Cardiac fibroblast (primary cell): ENCODE results near the gene PCCB.
A peak's percentile ranks its signal among the peaks of the same experiment; 100 is the strongest.

Experiments
- DNase-seq, 2 donors: peaks; one replicate each; pipeline versions ENCODE4 v3.0.0 to v3.0.0-alpha.2; 2010; ENCODE audit warnings: low read depth in 2 of 2
- H3K4me3 ChIP-seq, 2 donors: replicated peaks in 1 of 2; 1 replicate in 1 of 2; 2 replicates in 1 of 2; pipeline ENCODE4 v1.5.1; 2011; ENCODE audit warnings: low read depth in 2 of 2, low read length in 2 of 2, mild to moderate bottlenecking in 2 of 2, moderate library complexity in 1 of 2
- TF ChIP-seq, protein P1 (sequence below): IDR thresholded peaks from one replicate; pipeline ENCODE4 v1.5.1; 2011; ENCODE audit warnings: low read depth, mild to moderate bottlenecking, low read length, inconsistent platforms

Gene PCCB

DNA sequence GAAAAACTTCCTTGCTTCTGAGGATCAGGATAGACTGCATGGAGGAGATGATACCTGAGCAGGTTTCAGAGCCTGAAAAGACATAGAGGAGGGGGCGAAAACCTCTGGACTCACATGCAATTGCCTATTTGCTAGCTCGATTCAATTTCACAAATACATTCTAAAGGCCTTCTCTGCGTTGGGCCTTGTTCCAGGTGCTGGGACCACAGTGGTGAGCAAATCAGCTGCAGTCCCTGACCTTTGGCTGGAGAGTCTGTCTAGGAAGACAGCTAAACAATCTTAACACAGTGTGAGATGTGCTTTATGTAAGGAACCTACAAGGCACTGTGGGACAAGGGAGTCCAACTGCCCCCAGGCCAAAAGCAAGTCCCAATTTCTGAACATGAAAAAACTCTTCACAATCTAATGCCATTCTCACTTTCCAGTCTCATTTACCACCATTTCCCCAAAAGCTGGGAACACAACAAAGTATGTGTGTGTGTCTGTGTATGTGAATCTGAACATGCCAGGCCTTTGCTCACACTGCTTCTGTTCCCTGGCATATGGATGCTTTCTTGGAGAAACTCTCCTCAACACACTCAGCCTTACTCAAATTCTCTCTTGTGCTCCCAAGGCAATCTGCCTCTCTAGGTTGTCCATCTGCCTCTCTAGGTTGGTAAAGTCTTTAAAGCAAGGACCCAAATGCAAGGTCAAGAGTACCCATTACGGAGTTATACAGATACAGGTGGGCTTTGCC lies 2.1 kb upstream of the PCCB start:
- H3K4me3 ChIP-seq = no peak overlapping the region
- no peak for DNase-seq
- TF ChIP-seq, protein P1, sequence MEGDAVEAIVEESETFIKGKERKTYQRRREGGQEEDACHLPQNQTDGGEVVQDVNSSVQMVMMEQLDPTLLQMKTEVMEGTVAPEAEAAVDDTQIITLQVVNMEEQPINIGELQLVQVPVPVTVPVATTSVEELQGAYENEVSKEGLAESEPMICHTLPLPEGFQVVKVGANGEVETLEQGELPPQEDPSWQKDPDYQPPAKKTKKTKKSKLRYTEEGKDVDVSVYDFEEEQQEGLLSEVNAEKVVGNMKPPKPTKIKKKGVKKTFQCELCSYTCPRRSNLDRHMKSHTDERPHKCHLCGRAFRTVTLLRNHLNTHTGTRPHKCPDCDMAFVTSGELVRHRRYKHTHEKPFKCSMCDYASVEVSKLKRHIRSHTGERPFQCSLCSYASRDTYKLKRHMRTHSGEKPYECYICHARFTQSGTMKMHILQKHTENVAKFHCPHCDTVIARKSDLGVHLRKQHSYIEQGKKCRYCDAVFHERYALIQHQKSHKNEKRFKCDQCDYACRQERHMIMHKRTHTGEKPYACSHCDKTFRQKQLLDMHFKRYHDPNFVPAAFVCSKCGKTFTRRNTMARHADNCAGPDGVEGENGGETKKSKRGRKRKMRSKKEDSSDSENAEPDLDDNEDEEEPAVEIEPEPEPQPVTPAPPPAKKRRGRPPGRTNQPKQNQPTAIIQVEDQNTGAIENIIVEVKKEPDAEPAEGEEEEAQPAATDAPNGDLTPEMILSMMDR = no peak

DNA sequence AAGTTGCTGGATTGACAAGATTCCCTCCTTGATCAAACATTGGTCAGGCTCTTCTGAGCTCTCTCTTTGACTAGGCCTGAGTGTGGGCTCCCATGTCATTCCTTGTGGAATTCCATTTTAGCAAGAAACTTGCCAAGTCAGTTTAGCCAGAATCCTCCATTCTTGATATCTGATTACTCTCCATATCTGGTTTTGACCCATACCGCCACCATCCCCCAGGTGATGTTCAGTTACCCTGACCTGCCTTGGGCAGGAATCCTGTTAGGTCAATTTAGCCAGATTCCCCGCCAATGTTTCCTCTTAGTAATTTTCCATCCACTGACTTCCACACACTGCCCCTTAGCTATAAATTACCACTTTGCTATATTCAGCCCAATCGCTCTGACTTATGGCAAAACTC lies 1.0 kb upstream of the PCCB start:
- DNase-seq = no peak
- TF ChIP-seq, protein P1 = no peak
- H3K4me3 ChIP-seq = no peak overlapping the region

DNA sequence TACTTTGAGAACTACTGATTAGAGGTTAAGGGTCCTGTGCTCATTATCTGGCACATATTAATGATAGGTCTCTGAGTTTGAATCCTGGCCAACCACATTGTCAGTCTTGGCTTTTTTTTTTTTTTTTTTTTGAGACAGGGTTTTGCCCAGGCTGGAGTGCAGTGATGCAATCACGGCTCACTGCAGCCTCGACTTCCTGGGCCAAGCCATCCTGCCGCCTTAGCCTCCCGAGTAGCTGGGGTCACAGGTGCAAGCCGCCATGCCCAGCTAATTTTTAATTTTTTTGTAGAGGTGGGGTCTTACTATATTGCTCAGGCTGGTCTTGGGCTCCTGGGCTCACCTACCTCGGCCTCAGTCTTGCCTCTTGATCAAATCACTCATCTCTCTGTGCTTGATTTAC lies 547 bp upstream of the PCCB start:
- TF ChIP-seq, protein P1 = no peak
- peak overlapping the region; percentile 65 to 86 for H3K4me3 ChIP-seq
- no peak for DNase-seq

DNA sequence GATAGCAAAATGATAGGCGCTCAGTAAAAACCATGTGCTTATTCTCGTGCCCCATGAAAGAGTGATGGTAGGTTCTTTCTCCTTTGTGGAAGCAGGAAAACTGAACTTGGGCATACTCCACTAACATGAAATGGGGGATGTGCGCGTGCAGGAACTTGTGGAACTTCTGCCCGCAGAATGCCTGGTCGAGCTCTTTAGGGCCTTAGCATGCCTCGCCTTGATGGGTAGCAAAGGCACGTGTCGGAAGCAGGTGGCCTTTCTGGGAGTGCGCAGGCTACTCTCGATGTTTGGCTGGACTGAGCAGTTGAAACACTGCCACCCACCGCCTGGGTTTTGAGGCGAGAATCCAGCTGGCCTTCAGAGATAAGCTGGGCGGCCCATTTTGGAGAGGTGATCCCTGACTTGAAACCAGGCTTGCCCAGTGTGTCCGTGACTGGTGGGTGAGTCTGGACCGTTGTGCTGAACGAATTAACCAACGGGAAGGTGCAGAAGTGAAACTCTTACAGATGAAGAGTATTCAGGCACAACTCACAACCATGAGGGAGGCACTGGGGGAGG lies 842 bp downstream of the PCCB start:
- peak overlapping the region; percentile 65 to 86 for H3K4me3 ChIP-seq
- peak; percentile 53 to 55 for DNase-seq
- TF ChIP-seq, protein P1 = peak; percentile 30

DNA sequence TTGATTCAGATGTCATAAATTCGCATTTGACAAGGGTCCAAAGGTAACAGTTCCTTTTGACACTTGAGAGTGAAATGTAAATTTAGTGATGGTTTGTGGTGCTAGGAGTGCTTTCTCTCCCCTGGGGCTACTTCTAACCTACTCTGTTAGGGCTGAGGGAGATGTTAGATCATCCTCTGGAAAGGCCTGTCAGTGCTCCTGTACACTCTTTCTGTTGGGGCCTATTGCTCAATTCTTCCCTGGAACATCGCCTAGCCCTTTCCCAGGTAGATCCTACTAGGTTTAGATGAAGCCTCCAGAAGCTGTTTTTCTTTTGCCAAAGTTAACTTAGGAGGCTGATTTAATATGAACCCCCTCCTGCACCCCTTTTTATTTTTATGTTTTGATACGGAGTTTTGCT lies 1.4 kb downstream of the PCCB start:
- H3K4me3 ChIP-seq = no peak overlapping the region
- DNase-seq = no peak
- TF ChIP-seq, protein P1 = no peak

DNA sequence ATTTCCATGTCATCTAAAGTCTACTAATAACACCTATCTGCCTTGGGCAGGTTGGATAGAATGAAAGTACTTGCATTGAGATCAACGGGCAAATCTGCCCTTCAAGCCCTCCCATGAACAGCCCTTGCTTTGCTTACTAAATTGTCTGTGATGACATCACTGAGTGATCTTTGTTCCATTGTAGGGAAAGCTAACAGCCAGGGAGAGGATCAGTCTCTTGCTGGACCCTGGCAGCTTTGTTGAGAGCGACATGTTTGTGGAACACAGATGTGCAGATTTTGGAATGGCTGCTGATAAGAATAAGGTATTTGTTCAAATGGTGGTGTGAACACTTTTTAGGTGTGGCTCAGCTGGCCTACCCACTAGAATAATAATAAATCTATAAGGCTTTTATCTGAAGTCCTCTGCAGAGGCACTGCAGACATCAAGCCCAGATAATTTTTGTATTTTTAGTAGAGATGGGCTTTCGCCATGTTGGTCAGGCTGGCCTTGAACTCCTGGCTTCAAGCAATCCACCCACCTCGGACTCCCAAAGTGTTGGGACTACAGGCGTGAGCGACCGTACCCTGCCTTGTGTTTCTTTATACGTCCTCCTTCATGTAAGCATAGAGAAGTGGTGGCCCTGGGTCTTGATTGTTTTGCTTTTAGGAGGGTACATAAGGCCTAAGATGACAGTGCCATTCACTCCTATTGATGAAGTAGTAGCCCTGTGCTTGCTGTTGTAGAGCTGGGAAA lies 5.7 kb downstream of the PCCB start:
- TF ChIP-seq, protein P1 = no peak
- DNase-seq = no peak
- H3K4me3 ChIP-seq = no peak overlapping the region
